AG04450 (cell line): Measurements from ENCODE around the gene IPO13. TPM values are rescaled to one million over a fixed set of nuclear protein-coding genes. Genes with fewer than 3 reads are reported as not detected.

Experiments used
- CTCF ChIA-PET: fragments of 300-600, 350-600 bp; formaldehyde crosslinking; extraction: SDS; loops from one replicate; lab custom pipeline; 2022; ENCODE audit warnings: antibody characterized with exemption, inconsistent platforms; lab: Charles Lee
- POLR2A ChIA-PET: fragments of 350-600 bp; formaldehyde crosslinking; extraction: SDS; loops from one replicate; lab custom pipeline; 2021; ENCODE audit warnings: antibody characterized with exemption, inconsistent platforms; lab: Yijun Ruan, JAX
- DNase-seq: peaks from one replicate; pipeline ENCODE4 v3.0.0-alpha.2; 2011; ENCODE audit warnings: low read depth, low spot score
- H3K27ac ChIP-seq: one replicate; pipeline ENCODE4 v1.5.1; 2012; ENCODE audit warnings: low read depth, low read length, control low read depth
- H3K27me3 ChIP-seq: one replicate; pipeline ENCODE4 v1.6.0; 2012; ENCODE audit warnings: low read length; ENCODE audit not compliant: control insufficient read depth, insufficient read depth
- H3K4me3 ChIP-seq: 2 replicates; pipeline ENCODE4 v1.5.1; 2011; ENCODE audit warnings: mild to moderate bottlenecking, low read depth, low read length, control low read depth
- H3K9me3 ChIP-seq: 2 replicates; pipeline ENCODE4 v1.5.1; 2012; ENCODE audit warnings: low read length; ENCODE audit not compliant: control insufficient read depth, insufficient read depth
- polyA plus RNA-seq: library from polyadenylated mRNA; depleted of rRNA; stranded (reverse); fragments of >200 nt; gene quantifications from 2 replicates; pipeline ENCODE4 v1.2.3, GENCODE V29; 2011
- TF ChIP-seq, protein P1 (sequence below): IDR thresholded peaks from 2 replicates; pipeline ENCODE4 v1.5.1; 2011; ENCODE audit warnings: low read depth, low read length, control low read depth, inconsistent platforms

IPO13 gene
- polyA plus RNA-seq, 1 experiment: 11.2 TPM

DNA sequence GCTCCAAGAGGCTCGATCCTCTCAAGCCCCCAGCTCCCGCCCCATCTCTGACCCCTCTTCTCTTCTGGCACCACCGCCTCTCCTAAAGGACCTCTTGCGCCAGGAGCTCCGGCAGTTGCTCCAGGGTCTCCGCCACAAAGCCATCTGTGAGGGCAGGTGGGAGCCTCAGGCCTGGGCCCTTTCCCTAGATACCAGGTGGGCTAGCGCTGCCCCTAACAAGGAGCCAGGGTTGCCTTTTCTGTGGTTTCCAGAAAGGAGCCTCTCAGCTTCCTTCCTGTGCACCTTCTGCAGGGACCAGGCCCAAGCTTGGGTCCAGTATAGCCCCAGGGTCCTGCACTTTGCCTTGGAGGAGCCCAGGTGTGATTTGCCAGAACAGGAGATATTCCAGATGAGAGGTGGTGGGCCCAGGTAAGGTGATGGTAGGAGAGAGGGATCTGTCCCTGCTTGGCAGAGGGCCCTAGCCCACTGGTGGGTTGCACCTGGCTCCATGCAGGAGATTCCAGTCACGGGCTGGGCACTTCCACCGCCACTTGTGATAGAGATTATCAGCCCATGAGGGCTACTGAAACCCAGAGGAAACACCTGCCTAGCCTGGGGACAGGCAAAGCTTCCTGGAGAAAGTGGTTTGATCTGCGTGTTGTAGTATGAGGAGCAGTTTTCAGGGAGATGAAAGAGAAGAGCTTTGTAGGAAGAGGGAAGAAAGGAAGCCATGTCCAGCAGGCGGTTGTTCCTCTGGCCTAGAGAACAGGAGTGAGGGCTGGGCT is 45.7 kb downstream of the IPO13 start:
- CTCF ChIA-PET: interaction anchor here (1.5 to 2.9 kb wide), 3 partner anchors 13 to 55 kb away, joined by 5 to 23 read pairs (median 8); no protein-coding TSS in a partner anchor
- no peak for DNase-seq
- Histone ChIP-seq H3K27me3 (no peaks in the 10 kb centered on the region), H3K27ac (no peak overlapping the region), H3K9me3 (no peaks in the 10 kb centered on the region), H3K4me3 (peak overlapping the region; percentile 75)
- POLR2A ChIA-PET: interaction anchor here (0.7 to 1.3 kb wide), 2 partner anchors 18 to 228 kb away, joined by 3 to 4 read pairs; partner anchors contain the start of gene ATP6V0B
- TF ChIP-seq, protein P1, sequence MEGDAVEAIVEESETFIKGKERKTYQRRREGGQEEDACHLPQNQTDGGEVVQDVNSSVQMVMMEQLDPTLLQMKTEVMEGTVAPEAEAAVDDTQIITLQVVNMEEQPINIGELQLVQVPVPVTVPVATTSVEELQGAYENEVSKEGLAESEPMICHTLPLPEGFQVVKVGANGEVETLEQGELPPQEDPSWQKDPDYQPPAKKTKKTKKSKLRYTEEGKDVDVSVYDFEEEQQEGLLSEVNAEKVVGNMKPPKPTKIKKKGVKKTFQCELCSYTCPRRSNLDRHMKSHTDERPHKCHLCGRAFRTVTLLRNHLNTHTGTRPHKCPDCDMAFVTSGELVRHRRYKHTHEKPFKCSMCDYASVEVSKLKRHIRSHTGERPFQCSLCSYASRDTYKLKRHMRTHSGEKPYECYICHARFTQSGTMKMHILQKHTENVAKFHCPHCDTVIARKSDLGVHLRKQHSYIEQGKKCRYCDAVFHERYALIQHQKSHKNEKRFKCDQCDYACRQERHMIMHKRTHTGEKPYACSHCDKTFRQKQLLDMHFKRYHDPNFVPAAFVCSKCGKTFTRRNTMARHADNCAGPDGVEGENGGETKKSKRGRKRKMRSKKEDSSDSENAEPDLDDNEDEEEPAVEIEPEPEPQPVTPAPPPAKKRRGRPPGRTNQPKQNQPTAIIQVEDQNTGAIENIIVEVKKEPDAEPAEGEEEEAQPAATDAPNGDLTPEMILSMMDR: no peak

DNA sequence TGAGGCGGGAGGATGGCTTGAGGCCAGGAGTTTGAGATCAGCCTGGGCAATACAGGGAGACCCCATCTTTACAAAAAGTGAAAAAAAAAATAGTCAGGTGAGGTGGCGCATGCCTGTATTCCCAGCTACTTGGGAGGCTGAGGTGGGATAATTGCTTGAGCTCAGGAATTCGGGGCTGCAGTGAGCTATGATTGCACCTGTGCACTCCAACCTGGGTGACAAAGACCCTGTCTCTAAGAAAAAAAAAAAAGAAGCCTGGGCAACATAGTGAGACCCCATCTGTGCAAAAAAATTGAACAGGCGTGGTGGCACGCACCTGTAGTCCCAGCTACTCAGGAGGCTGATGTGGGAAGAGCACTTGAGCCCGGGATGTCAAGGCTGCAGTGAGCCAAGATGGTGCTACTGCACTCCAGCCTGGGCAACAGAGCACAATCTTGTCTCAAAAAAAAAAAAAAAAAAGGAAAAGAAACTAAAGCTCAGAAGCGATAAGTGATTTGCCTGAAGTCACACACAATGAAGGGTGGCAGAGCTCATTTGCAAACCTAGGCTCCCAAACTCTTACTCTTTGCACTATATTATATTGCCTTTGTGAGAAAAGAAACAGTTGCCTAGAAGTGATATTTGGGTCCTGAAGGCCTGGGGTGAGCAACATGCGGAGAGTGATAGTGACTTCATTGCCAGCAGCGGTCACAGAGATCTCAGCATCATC is 46.6 kb downstream of the IPO13 start:
- TF ChIP-seq, protein P1: no peak
- ChIA-PET CTCF (interaction anchor here (0.7 to 2.9 kb wide), 4 partner anchors 12 to 54 kb away, joined by 3 to 23 read pairs (median 6); no protein-coding TSS in a partner anchor), POLR2A (interaction anchor here (0.8 kb wide), 1 partner anchor 9 kb away, joined by 4 read pairs; no protein-coding TSS in a partner anchor)
- H3K27me3 ChIP-seq: no peaks in the 10 kb centered on the region
- no peaks in the 10 kb centered on the region for H3K9me3 ChIP-seq
- no peak overlapping the region for H3K27ac ChIP-seq
- DNase-seq: no peak
- H3K4me3 ChIP-seq: no peak overlapping the region

DNA sequence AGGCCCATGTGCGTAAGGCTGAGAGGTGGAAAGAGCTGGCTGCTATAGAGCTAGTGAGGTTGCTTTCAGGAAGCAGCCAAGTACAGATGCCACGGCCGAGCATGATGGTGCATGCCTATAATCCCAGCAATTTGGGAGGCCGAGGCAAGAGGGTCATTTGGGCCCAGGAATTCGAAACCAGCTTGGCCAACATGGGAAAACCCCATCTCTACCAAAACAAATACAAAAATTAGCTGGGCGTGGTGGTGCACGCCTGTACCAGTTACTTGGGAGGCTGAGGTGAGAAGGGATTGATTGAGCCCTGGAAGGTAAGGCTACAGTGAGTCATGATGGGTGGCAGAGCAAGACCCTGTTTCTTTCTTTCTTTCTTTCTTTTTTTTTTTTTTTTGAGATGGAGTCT is 47.3 kb downstream of the IPO13 start:
- Histone ChIP-seq H3K4me3 (no peak overlapping the region), H3K27ac (no peak overlapping the region), H3K27me3 (no peaks in the 10 kb centered on the region), H3K9me3 (no peaks in the 10 kb centered on the region)
- ChIA-PET POLR2A (interaction anchor here (0.6 to 0.8 kb wide), 4 partner anchors 8 to 1309 kb away, joined by 3 to 5 read pairs (median 4); no protein-coding TSS in a partner anchor), CTCF (interaction anchor here (0.7 to 2.9 kb wide), 3 partner anchors 11 to 53 kb away, joined by 3 to 23 read pairs (median 8); no protein-coding TSS in a partner anchor)
- no peak for DNase-seq
- TF ChIP-seq, protein P1: no peak

DNA sequence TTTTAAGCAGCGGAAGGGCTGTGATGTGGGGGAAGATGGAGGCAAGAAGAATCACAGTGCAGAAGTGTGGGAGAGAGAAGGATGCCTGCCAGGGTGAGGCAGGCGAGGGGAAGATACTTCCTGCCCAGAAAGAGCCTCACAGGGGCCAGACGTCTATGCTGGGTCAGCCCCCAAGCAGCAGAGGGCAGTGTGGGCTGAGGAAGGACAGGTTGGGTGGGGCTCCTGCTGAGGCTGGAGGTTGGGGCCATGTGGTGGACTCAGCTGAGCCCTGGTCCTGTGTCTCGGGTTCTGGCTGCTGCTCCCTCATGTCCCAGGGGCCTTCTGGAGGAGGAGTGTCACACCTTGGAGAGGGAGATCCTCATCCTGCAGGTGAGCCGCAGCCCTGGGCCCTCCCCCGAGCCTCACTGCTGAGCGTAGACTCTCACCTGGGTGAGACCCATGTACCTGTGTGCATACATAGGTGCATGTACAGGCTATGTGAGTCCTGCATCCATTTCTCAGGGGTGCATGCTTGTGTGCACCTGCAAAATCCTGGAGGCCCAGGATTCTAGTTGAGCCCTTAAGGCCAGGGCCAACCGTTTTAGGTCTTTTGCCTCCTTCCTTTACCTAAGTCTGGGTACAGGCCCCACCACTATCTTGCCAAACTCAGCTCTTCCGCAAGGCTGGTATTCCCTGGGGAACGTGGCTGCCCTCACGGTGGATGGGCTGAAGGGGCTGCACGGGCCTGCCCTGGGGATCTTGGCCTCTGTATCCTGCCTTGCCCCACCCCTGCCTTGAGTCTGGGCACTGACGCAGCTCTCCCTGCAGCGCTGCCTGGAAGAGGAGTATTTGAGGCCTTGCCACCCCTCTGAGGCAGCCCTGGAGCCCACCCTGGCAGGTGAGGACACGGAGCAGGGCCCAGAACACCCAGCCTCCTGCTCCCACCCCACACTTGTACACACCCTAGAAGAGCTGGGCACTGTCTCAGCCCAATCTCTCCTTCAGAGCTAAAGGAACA is 48.3 kb downstream of the IPO13 start:
- Histone ChIP-seq H3K27me3 (no peaks in the 10 kb centered on the region), H3K9me3 (no peaks in the 10 kb centered on the region), H3K4me3 (no peak overlapping the region), H3K27ac (no peak overlapping the region)
- ChIA-PET POLR2A (interaction anchor here (0.6 kb wide), 2 partner anchors 10 to 49 kb away, joined by 3 to 5 read pairs; no protein-coding TSS in a partner anchor), CTCF (interaction anchor here (1.4 to 1.8 kb wide), 2 partner anchors 10 to 52 kb away, joined by 4 to 9 read pairs; no protein-coding TSS in a partner anchor)
- TF ChIP-seq, protein P1: peak; percentile 39
- no peak for DNase-seq
